Measurements from ENCODE around the gene JAK3.
A peak's percentile ranks its signal among the peaks of the same experiment; 100 is the strongest.
"Not testable (repeated sequence)": the region's sequence is repeated elsewhere in the genome, so short reads cannot be mapped to it uniquely, and the experiment has no call there.

The JAK3 gene

GRCh38 chr19:17802137-17802858, 45.5 kb downstream of the JAK3 start:
- DNase-seq: no peak

- not testable (repeated sequence) for DNase-seq
Observed at GRCh38 chr19:17798599-17798998, 49.2 kb downstream of the JAK3 start.

- DNase-seq: no peak
Observed at GRCh38 chr19:17797424-17798201, 50.2 kb downstream of the JAK3 start.

- DNase-seq: no peak
Observed at GRCh38 chr19:17796838-17797423, 50.9 kb downstream of the JAK3 start.

- DNase-seq: no peak
Observed at GRCh38 chr19:17796013-17796837, 51.6 kb downstream of the JAK3 start.

- no peak for DNase-seq
Observed at GRCh38 chr19:17795495-17795856, 52.3 kb downstream of the JAK3 start.

- no peak for DNase-seq
Observed at GRCh38 chr19:17794731-17795494, 52.9 kb downstream of the JAK3 start, which contains the start of gene B3GNT3. TSS of gene B3GNT3 (plus strand) at chr19:17795138. CDS start at chr19:17807808, 12,670 bp downstream.

- no peak for DNase-seq
Observed at GRCh38 chr19:17794412-17794730, 53.4 kb downstream of the JAK3 start.

GRCh38 chr19:17790059-17790780, 57.6 kb downstream of the JAK3 start:
- DNase-seq: peak; percentile 21

GRCh38 chr19:17788632-17789031, 59.1 kb downstream of the JAK3 start:
- no peak for DNase-seq

GRCh38 chr19:17787274-17787913, 60.4 kb downstream of the JAK3 start:
- DNase-seq: no peak

- DNase-seq: peak; percentile 77
Observed at GRCh38 chr19:17784201-17785008, 63.4 kb downstream of the JAK3 start.

- not testable (repeated sequence) for DNase-seq
Observed at GRCh38 chr19:17783721-17784120, 64.1 kb downstream of the JAK3 start.

- no peak for DNase-seq
Observed at GRCh38 chr19:17780781-17781180, 67.0 kb downstream of the JAK3 start.

- no peak for DNase-seq
Observed at GRCh38 chr19:17778968-17779929, 68.5 kb downstream of the JAK3 start.

- peak; percentile 58 for DNase-seq
Observed at GRCh38 chr19:17778251-17778967, 69.4 kb downstream of the JAK3 start.

GRCh38 chr19:17777840-17778239, 69.9 kb downstream of the JAK3 start:
- not testable (repeated sequence) for DNase-seq
